NCI-H2196 treated with DMSO at 0.1 percent for 48 hours (cell line): ENCODE data around the gene LIPT2.

Source experiments
- DNase-seq: peaks from one replicate; lab custom pipeline; 2025; ENCODE audit not compliant: unreplicated experiment; lab: John Stamatoyannopoulos, UW

The LIPT2 gene

GRCh38 chr11:74504100-74504691, 10.7 kb upstream of the LIPT2 start:
- DNase-seq = no peak

DNA sequence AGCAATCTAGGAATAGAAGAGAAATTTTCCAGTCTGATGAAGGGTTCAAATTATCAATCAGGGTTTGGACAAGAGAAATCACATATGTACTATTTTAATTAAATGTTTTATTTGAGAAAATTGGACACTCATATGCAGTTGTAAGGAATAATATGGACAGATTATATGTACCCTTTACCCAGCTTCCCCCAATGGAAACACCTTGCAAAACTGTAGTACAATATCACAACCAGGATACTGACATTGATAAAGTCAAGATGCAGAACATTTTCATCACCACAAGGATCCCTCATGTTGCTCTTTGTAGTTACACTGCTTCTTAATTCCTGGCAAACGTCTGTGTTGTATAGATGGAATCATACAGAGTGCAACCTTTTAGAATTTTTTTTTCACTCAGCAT, 1.4 kb upstream of the LIPT2 start:
- DNase-seq = no peak

GRCh38 chr11:74493791-74494630, 487 bp upstream of the LIPT2 start:
- DNase-seq = peak; percentile 68

DNA sequence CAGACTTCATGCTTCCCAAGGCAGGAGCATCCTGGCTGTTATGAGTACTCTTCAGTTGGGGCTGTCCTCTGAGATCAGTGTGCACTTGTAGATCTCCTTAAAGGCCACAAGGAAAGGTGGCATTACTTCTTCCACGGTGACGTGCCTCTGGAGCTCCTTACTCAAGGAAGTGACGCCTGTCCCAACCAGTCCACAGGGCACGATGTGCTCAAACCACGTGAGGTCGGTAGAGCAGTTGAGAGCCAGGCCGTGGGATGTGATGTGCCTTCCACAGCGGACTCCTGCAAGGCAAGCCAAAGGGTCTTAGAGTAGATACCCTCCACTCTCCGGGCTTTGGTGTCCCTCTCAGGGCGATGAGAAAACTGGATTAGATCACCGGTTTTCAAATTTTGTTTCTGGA, 1.4 kb downstream of the LIPT2 start:
- no peak for DNase-seq

GRCh38 chr11:74490941-74491340, 2.6 kb downstream of the LIPT2 start:
- no peak for DNase-seq

- no peak for DNase-seq
These were observed 5.6 kb downstream of the LIPT2 start for GRCh38 chr11:74487875-74488274.

- no peak for DNase-seq
These were observed 7.7 kb downstream of the LIPT2 start for GRCh38 chr11:74485868-74486267.

DNA sequence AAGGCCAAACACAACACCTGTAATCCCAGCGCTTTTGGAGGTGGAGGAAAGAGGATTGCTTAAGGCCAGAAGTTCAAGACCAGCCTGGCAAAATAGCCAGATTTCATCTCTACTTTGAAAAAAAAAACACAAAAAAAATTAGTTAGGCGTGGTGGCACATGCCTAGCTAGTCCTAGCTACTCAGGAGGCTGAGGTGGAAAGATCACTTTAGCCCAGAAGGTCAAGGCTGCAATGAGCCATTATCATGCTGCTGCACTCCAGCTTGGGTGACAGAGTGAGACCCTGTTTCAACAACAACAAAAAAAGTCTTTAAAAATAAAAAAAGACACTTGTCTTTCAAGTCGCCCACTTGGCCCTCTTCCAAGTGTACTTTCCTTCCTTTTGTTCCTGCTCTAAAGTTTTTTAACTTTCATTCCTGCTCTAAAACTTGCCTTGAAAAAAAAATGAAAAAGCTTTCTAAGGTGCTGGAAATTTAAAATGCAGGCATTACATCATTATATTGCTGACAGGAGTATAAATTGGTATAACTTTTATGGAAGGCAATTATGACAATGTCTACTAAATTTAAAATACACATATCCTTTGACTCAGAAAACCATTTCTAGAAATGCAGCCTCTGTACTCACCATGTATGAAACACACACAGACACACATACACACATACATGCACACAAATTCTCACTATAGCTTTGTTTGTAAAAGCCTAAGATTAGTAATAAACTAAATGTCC, 12.7 kb downstream of the LIPT2 start:
- DNase-seq = no peak

DNA sequence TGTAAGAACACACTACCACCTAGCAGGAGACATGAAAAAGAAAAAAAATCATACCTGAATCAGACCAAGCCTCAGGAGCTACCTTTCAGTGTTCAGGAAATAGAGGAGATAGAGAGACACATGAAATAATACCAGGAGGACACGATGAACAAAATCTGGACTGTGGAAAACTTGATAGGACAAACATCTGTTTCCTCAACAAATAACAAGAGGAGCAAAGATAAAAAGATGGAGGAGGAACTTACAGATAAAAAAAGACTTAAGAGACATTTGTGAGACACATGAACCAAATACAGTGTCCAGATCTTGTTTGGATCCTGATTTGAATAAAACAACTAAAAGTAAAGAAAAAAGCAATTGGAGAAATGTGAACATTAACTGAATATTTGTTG, 13.8 kb downstream of the LIPT2 start:
- no peak for DNase-seq

DNA sequence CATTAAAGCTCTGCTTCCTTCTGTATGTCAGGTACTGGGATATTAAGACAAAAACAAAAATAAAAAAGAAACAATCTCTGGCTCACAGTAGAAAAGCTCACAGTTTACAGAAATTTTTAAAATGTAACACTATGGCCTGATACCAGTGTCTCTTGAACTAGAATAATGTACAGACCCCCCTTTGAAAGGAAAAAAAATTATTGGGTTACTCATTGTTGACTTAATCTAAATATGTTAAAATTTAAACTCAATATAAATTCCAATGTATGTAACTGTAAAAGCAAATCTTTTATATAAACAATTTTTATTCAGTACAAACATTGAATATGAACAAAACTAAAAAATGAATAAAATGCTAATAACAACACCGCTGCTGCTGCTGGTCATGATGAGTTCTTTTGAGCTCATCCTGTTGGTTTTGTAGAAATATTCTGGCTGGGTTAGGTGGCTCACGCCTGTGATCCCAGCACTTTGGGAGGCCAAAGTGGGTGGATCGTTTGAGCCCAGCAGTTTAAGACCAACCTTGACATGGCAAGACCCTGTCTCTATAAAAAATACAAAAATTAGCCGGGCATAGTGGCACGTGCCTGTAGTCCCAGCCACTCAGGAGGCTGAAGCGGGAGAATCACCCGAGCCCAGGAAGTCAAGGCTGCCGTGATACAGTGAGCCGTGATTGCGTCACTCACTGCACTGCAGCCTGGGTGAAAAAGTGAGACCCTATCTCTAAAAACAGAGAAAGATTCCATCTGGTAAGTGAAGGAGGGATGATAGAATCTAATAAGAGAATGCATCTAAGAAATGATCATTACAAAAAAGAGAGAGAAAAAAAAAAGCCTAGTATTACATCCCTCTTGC, 14.4 kb downstream of the LIPT2 start:
- DNase-seq = no peak

- no peak for DNase-seq
These were observed 17.0 kb downstream of the LIPT2 start for GRCh38 chr11:74476536-74476935.

- DNase-seq = no peak
These were observed 19.2 kb downstream of the LIPT2 start for GRCh38 chr11:74474316-74474715.

- no peak for DNase-seq
These were observed 19.9 kb downstream of the LIPT2 start for GRCh38 chr11:74473382-74474173.

DNA sequence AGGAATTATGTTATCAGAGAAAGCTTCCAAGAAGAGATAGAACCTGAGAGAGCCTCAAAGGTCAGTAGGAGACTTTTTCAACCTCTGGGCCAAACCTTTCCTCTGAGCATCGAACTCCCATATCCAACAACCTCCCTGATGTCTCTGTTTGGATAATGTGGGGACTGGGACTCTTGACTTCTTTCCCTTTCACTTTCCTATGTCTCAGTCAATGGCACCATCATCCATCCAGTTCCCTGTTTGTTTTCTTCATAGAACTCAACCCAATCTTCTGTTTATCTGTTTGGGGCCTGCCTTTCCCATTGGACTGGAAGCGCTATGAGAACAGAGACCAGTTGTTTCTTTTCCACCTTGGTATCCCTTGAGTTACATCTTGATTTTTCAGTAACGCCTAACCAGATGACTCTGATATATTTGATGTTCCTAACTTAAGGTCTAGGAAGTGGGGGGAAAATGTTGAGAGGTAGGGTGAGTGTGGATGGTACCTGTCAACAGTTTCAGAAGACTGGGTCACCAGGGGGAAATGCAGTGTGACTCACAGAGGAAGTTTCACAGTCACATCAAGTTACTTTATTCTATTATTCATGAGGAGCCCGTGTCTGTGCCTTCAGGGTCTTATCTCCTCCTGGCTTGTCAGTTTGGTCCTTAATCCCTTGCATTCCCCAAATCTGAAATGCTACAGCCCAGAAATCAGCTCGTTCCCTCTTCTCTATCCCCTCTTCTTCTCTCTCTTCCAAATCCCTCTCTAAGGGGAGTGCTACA, 21.7 kb downstream of the LIPT2 start:
- DNase-seq = no peak

- no peak for DNase-seq
These were observed 22.5 kb downstream of the LIPT2 start for GRCh38 chr11:74471037-74471436.

GRCh38 chr11:74470526-74470925, 23.0 kb downstream of the LIPT2 start:
- DNase-seq = no peak

DNA sequence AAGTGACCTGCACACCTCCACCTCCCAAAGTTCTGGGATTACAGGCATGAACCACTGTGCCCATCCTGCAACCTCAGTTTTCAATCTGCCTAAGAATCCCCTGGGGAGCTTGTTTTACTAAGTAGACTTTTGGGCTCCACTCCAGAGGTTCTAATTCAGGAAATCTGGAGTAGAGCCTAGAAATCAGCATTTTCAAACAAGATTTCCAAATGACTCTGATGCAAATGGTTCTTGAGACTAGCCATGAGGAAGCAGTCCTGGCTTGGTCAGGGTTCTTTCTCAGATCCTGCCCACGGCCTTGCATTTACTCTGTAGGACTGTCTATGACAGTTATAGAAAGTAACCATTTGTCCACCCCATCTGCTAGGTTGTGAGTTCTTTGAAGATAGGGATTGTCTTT, 24.6 kb downstream of the LIPT2 start:
- DNase-seq = no peak

DNA sequence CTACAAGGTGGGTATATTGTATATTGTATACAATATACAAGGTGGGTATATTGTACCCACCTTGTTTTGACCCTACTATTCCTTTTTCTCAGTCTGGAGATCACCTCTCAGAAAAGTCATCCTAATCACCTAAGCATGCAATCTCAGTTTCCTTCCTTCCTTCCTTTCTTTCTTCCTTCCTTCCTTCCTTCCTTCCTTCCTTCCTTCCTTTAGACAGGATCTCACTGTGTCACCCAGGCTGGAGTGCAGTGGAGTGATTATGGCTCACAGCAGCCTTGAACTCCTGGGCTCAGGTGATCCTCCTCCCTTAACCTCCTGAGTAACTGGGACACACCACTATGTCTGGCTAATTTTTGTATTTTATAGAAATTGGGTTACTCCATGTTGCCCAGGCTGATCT, 25.0 kb downstream of the LIPT2 start:
- DNase-seq = no peak

GRCh38 chr11:74468058-74468457, 25.5 kb downstream of the LIPT2 start:
- no peak for DNase-seq
